Body of pancreas (tissue), 4 donors: ENCODE data around the gene MGARP. TPM values are rescaled to one million over a fixed set of nuclear protein-coding genes. Genes with fewer than 3 reads are reported as not detected.
A peak's percentile ranks its signal among the peaks of the same experiment; 100 is the strongest.

Experiments used
- ATAC-seq: fragments of 150-250 bp; one replicate; pipeline ENCODE4 v1.9.1; 2016
- DNase-seq, 4 donors: peaks; one replicate each; pipeline ENCODE4 v3.0.0-alpha.2; 2019
- H3K27ac ChIP-seq, 4 donors: fragments of 200-600 bp; sonication (generic); 1 replicate in 3 of 4; 2 replicates in 1 of 4; pipeline versions ENCODE4 v1.5.1 to v1.6.1; 2016 to 2019; ENCODE audit warnings: mild to moderate bottlenecking in 1 of 4, mixed read lengths in 1 of 4, moderate library complexity in 1 of 4
- H3K27me3 ChIP-seq, 2 donors: fragments of 200-600 bp; sonication (generic); one replicate each; pipeline ENCODE4 v1.6.0; 2016; ENCODE audit warnings: mild to moderate bottlenecking in 1 of 2
- H3K36me3 ChIP-seq, 2 donors: fragments of 200-600 bp; sonication (generic); replicated peaks in 1 of 2; 2 replicates each; pipeline ENCODE4 v1.5.1; 2016; ENCODE audit warnings: low read depth in 2 of 2; ENCODE audit not compliant: insufficient read depth in 1 of 2
- H3K4me1 ChIP-seq: fragments of 200-600 bp; sonication (generic); one replicate; pipeline ENCODE4 v1.6.0; 2016
- H3K4me3 ChIP-seq, 2 donors: fragments of 200-600 bp; sonication (generic); 1 replicate in 1 of 2; 2 replicates in 1 of 2; pipeline ENCODE4 v1.5.1; 2016 to 2019
- H3K9me3 ChIP-seq, 3 donors: fragments of 200-600 bp; sonication (generic); 1 replicate in 2 of 3; 2 replicates in 1 of 3; pipeline ENCODE4 v1.5.1; 2016
- POLR2A ChIP-seq, 3 donors: fragments of 450-650 bp; IDR thresholded peaks; one replicate each; pipeline ENCODE4 v1.6.1; 2016; ENCODE audit warnings: antibody characterized with exemption in 3 of 3, mild to moderate bottlenecking in 2 of 3
- WGBS, 2 donors: methylation state at CpG; one replicate each; pipeline ENCODE4 v1.1.5; 2017; 5-methylcytosine and 5-hydroxymethylcytosine counted together
- intact Hi-C: fragments of 100-400 bp; cut with DNase I; formaldehyde crosslinking; loops from one replicate; pipeline ENCODE4 v1.15.1; 2023
- total RNA-seq, 2 donors: library from RNA; depleted of rRNA; stranded (reverse); fragments of >200 nt; gene quantifications; one replicate each; pipeline ENCODE4 v1.1.0, GENCODE V29; 2016
- TF ChIP-seq, protein P1 (sequence below), 7 experiments: fragments of 450-650 bp in 4 of 7; fragments of 200-600 bp in 3 of 7; sonication (generic) in 3 of 7; IDR thresholded peaks; one replicate each; pipeline ENCODE4 v1.5.1; 2016 to 2019; ENCODE audit warnings: antibody characterized with exemption in 7 of 7

The MGARP gene
- total RNA-seq, 2 donors from 2014 or later = 0.78 TPM; not detected in 1

DNA sequence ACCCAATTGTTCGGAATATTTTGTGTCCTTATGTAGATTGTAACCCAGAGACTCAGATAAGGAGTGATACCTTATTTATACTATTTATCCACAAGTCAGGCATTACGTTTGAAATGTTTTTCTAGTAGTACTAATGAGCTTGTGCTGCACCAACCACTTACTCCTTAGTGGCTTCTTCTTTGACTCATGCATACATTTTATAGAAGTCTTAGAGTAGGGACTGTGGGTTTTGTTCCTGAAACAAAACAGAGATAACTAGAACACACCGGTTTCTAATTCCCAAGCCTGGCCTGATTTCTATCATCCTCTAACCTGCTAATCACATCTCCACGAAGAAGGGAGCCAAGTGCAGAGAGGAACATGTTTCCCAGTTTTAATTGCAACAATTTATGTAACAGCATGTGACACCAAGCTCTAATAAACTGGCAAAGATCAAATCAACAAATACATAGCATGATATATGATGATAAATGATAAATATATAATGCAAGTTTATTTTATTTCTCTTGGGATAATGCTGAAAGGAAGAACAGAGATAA, 32.3 kb downstream of the MGARP start:
- ATAC-seq = no peak
- 39 to 44% methylated on average over 4 of the region's 4 CpGs for WGBS, 2 donors
- Histone ChIP-seq H3K36me3 (no peaks in the 10 kb centered on the region), H3K27me3 (no peaks in the 10 kb centered on the region), H3K27ac (no peak overlapping the region), H3K4me3 (no peak overlapping the region), H3K4me1 (peaks cover 11% of the 10 kb centered on the region), H3K9me3 (no peaks in the 10 kb centered on the region)
- no peak for TF ChIP-seq POLR2A (IDR thresholded peaks at IDR 0.05)
- DNase-seq = no peak
- intact Hi-C loops = no loop called here

DNA sequence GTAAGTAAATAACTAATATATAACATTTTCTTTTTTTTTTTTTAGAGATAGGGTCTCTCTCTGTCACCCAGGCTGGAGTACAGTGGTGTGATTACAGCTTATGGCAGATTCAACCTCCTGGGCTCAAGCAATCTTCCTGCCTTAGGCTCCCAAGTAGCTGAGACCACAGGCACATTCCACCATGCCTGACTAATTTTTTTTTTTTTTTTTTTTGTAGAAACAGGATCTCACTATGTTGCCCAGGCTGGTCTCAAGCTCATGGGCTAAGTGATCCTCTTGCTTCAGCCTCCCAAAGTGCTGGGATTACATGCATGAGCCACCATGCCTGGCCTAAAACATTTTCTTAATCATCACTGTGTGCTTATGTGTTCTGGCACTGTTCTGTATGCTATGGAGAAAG, 32.8 kb downstream of the MGARP start:
- Histone ChIP-seq H3K9me3 (no peaks in the 10 kb centered on the region), H3K4me3 (no peak overlapping the region), H3K27me3 (no peaks in the 10 kb centered on the region), H3K36me3 (no peaks in the 10 kb centered on the region), H3K27ac (no peak overlapping the region), H3K4me1 (peaks cover 11% of the 10 kb centered on the region)
- no peak for DNase-seq
- intact Hi-C loops = no loop called here
- no peak for ATAC-seq
- no peak for TF ChIP-seq POLR2A (IDR thresholded peaks at IDR 0.05)
- TF ChIP-seq, protein P1, sequence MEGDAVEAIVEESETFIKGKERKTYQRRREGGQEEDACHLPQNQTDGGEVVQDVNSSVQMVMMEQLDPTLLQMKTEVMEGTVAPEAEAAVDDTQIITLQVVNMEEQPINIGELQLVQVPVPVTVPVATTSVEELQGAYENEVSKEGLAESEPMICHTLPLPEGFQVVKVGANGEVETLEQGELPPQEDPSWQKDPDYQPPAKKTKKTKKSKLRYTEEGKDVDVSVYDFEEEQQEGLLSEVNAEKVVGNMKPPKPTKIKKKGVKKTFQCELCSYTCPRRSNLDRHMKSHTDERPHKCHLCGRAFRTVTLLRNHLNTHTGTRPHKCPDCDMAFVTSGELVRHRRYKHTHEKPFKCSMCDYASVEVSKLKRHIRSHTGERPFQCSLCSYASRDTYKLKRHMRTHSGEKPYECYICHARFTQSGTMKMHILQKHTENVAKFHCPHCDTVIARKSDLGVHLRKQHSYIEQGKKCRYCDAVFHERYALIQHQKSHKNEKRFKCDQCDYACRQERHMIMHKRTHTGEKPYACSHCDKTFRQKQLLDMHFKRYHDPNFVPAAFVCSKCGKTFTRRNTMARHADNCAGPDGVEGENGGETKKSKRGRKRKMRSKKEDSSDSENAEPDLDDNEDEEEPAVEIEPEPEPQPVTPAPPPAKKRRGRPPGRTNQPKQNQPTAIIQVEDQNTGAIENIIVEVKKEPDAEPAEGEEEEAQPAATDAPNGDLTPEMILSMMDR (IDR thresholded peaks at IDR 0.05) = no peak

DNA sequence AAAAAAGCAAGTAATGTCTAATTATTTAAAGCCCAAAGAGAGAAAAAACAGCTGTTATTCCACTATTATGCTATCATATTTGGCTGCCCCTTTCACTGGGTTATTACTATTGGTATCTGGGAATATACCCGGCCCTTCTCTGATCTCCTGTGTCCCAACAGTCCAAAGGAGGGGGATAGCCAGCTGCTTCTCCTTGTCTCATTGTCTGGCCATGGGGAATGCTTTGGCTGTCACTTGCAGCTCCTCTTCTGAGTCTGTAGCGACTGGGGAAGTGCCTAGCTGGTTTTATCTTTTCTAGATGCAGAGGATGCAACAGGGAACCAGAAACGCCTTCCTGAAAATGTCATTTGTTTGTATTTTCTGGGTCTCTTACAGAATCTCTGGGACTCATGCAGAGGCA, 33.9 kb downstream of the MGARP start:
- WGBS, 2 donors = 75 to 82% methylated on average over 3 of the region's 3 CpGs
- Histone ChIP-seq H3K4me3 (no peak overlapping the region), H3K27ac (no peak overlapping the region), H3K27me3 (no peaks in the 10 kb centered on the region), H3K9me3 (no peaks in the 10 kb centered on the region), H3K36me3 (no peaks in the 10 kb centered on the region), H3K4me1 (peaks cover 11% of the 10 kb centered on the region)
- DNase-seq (no peak), ATAC-seq (no peak)
- TF ChIP-seq, protein P1 (IDR thresholded peaks at IDR 0.05) = no peak
- TF ChIP-seq POLR2A (IDR thresholded peaks at IDR 0.05) = no peak
- intact Hi-C loops = no loop called here

DNA sequence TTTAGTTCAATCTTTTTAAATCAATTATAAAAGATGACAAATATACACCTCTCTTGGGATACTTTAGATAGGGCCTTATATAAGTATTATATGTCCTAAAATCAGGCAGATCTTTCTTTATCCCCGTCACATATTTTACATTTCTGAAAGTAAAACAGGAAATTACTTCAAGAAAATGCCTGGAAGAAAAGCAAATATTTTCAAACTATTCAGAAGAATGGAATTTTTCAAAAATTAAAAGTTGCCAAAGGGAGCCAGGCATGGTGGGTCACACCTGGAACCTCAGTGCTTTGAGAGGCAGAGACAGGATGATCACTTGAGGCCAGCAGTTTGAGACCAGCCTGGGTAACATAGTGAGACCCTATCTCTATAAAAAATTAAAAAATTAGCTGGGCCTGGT, 34.4 kb downstream of the MGARP start:
- H3K27ac ChIP-seq = no peak overlapping the region
- no peaks in the 10 kb centered on the region for H3K9me3 ChIP-seq
- ATAC-seq (no peak), DNase-seq (no peak)
- intact Hi-C loops = no loop called here
- TF ChIP-seq, protein P1 (IDR thresholded peaks at IDR 0.05) = no peak
- no peak for TF ChIP-seq POLR2A (IDR thresholded peaks at IDR 0.05)
- peaks cover 11% of the 10 kb centered on the region for H3K4me1 ChIP-seq
- no peak overlapping the region for H3K4me3 ChIP-seq
- no peaks in the 10 kb centered on the region for H3K36me3 ChIP-seq
- H3K27me3 ChIP-seq = no peaks in the 10 kb centered on the region
- 87 to 93% methylated on average over 1 of the region's 1 CpG for whole genome bisulfite sequencing, 2 donors

DNA sequence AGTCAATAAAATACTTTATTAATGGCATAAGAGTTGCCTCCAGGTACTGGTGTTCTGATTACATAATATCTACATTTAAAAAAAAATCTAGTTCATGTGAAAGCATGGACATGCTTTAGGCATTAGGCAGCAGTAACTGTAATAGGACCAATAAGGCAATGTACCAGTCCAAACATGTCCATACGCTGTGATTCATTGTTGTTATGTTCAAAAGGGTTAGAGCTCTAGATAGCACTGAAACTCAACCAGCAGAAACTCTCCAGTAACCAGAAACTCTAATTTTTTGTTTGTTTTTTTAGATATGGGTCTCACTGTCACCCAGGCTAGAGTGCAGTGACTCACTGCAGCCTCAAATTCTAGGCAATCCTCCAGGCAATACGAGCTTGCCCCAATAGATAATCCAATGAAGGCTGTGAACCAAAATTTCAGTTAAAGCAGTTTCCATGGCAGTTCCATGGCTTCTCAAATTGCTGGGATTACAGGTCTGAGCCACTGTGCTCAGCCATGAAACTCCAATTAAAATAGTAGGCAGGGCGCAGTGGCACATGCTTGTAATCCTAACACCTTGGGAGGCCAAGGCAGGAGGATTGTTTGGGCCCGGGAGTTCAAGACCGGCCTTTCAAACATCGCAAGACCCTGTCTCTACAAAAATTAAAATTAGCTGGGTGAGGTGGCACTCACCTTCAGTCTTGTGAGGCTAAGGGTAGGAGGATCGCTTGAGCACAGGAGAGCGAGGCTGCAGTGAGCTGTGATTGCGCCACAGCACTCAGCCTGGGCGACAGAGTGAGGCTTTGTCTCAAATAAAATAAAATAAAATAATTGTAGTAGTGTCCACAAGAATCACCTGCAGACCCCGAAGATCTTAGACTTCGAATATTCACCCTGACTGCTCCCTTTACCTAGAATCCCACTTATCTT, 36.3 kb downstream of the MGARP start:
- Histone ChIP-seq H3K9me3 (no peaks in the 10 kb centered on the region), H3K27ac (peak overlapping the region in 3 of 4 donors; percentile 29 to 60 (median 60)), H3K4me3 (no peak overlapping the region), H3K36me3 (no peaks in the 10 kb centered on the region), H3K4me1 (peaks cover 11% of the 10 kb centered on the region), H3K27me3 (no peaks in the 10 kb centered on the region)
- WGBS, 2 donors = 81 to 83% methylated on average over 11 to 12 of the region's 12 CpGs
- ATAC-seq (peak; percentile 92), DNase-seq (peak; percentile 17 to 65 (median 41))
- intact Hi-C loops = no loop called here
- TF ChIP-seq, protein P1 (IDR thresholded peaks at IDR 0.05) = no peak
- TF ChIP-seq POLR2A (IDR thresholded peaks at IDR 0.05) = no peak
